DND-41 (cell line): Measurements from ENCODE around the gene TGM6.

ENCODE experiments used
- EZH2 ChIP-seq: IDR thresholded peaks from 3 replicates; pipeline ENCODE4 v1.6.1; 2012; ENCODE audit warnings: borderline replicate concordance, low read depth, mild to moderate bottlenecking, moderate library complexity, low read length, inconsistent platforms; ENCODE audit not compliant: severe bottlenecking
- TF ChIP-seq, protein P1 (sequence below): IDR thresholded peaks from 2 replicates; pipeline ENCODE4 v1.5.1; 2012; ENCODE audit warnings: borderline replicate concordance, low read length, moderate library complexity, mild to moderate bottlenecking; ENCODE audit not compliant: poor library complexity, severe bottlenecking; ENCODE audit errors: extremely low read depth

DNA sequence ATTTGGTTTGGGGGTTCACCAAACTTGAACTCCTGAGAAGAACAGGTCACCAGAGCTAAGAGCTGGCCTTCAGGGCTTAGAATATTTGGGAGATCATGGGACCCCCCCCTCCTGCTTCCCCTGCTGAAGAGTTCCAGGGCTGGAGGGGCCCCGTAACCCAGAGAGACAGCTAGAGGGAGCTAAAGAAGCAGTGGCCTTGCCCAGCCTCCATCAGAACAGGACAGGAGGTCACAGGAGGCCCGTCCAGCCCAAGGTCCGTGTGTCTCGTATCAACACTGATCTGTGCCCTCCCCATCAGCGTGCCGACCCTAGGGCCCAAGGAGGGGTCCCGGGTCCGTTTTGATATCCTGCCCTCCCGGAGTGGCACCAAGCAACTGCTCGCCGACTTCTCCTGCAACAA, 40.6 kb upstream of the TGM6 start:
- TF ChIP-seq, protein P1, sequence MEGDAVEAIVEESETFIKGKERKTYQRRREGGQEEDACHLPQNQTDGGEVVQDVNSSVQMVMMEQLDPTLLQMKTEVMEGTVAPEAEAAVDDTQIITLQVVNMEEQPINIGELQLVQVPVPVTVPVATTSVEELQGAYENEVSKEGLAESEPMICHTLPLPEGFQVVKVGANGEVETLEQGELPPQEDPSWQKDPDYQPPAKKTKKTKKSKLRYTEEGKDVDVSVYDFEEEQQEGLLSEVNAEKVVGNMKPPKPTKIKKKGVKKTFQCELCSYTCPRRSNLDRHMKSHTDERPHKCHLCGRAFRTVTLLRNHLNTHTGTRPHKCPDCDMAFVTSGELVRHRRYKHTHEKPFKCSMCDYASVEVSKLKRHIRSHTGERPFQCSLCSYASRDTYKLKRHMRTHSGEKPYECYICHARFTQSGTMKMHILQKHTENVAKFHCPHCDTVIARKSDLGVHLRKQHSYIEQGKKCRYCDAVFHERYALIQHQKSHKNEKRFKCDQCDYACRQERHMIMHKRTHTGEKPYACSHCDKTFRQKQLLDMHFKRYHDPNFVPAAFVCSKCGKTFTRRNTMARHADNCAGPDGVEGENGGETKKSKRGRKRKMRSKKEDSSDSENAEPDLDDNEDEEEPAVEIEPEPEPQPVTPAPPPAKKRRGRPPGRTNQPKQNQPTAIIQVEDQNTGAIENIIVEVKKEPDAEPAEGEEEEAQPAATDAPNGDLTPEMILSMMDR = no peak
- TF ChIP-seq EZH2 = no peak
